BJ (cell line): ENCODE data around the gene PZP. TPM values are rescaled to one million over a fixed set of nuclear protein-coding genes. Genes with fewer than 3 reads are reported as not detected.

Experiments used
- CTCF ChIA-PET: fragments of 350-600 bp; formaldehyde crosslinking; extraction: SDS; loops from one replicate; lab custom pipeline; 2021; ENCODE audit warnings: antibody characterized with exemption, inconsistent platforms; lab: Yijun Ruan, JAX
- POLR2A ChIA-PET: fragments of 300-600 bp; sonication (Branson Sonifier 250); formaldehyde crosslinking; extraction: SDS; loops from one replicate; lab custom pipeline; 2021; ENCODE audit warnings: antibody characterized with exemption; lab: Charles Lee
- DNase-seq: peaks from one replicate; pipeline ENCODE4 v3.0.0-alpha.2; 2011; ENCODE audit warnings: low read depth
- H3K27me3 ChIP-seq: 2 replicates; pipeline ENCODE4 v1.6.0; 2011; ENCODE audit warnings: low read length; ENCODE audit not compliant: control insufficient read depth, insufficient read depth
- H3K36me3 ChIP-seq: 2 replicates; pipeline ENCODE4 v1.5.1; 2011; ENCODE audit warnings: low read length; ENCODE audit not compliant: control insufficient read depth, insufficient read depth
- H3K4me3 ChIP-seq: 2 replicates; pipeline ENCODE4 v1.5.1; 2011; ENCODE audit warnings: low read depth, mild to moderate bottlenecking, control low read depth, low read length
- polyA plus RNA-seq: library from polyadenylated mRNA; depleted of rRNA; stranded (reverse); fragments of >200 nt; gene quantifications from 2 replicates; pipeline ENCODE4 v1.2.3, GENCODE V29; 2011
- TF ChIP-seq, protein P1 (sequence below): IDR thresholded peaks from 2 replicates; pipeline ENCODE4 v1.5.1; 2011; ENCODE audit warnings: low read depth, mild to moderate bottlenecking, control low read depth, inconsistent platforms, low read length, moderate library complexity; ENCODE audit not compliant: insufficient read depth

The PZP gene
- polyA plus RNA-seq, 1 experiment, result not detected

DNA sequence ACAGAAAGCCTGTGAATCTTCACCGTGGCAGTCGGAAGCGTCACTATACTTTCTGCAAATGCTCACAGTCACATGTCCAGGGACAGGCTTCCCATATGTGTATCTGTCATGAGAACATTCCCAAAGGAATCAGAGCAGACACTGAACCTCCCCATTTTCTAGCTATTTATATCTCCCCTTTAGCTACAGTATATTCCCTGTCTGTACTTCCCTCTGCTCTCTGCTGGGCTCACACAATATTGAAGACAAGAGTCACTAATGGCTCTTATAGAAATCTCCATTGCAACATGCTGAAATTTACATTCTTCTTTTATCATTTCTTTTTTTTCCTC, 100.7 kb downstream of the PZP start:
- CTCF ChIA-PET, result no interaction called here
- no peaks in the 10 kb centered on the region for H3K36me3 ChIP-seq
- TF ChIP-seq, protein P1, sequence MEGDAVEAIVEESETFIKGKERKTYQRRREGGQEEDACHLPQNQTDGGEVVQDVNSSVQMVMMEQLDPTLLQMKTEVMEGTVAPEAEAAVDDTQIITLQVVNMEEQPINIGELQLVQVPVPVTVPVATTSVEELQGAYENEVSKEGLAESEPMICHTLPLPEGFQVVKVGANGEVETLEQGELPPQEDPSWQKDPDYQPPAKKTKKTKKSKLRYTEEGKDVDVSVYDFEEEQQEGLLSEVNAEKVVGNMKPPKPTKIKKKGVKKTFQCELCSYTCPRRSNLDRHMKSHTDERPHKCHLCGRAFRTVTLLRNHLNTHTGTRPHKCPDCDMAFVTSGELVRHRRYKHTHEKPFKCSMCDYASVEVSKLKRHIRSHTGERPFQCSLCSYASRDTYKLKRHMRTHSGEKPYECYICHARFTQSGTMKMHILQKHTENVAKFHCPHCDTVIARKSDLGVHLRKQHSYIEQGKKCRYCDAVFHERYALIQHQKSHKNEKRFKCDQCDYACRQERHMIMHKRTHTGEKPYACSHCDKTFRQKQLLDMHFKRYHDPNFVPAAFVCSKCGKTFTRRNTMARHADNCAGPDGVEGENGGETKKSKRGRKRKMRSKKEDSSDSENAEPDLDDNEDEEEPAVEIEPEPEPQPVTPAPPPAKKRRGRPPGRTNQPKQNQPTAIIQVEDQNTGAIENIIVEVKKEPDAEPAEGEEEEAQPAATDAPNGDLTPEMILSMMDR, result no peak
- no peak overlapping the region for H3K4me3 ChIP-seq
- DNase-seq, result no peak
- POLR2A ChIA-PET, result no interaction called here
- H3K27me3 ChIP-seq, result no peaks in the 10 kb centered on the region

DNA sequence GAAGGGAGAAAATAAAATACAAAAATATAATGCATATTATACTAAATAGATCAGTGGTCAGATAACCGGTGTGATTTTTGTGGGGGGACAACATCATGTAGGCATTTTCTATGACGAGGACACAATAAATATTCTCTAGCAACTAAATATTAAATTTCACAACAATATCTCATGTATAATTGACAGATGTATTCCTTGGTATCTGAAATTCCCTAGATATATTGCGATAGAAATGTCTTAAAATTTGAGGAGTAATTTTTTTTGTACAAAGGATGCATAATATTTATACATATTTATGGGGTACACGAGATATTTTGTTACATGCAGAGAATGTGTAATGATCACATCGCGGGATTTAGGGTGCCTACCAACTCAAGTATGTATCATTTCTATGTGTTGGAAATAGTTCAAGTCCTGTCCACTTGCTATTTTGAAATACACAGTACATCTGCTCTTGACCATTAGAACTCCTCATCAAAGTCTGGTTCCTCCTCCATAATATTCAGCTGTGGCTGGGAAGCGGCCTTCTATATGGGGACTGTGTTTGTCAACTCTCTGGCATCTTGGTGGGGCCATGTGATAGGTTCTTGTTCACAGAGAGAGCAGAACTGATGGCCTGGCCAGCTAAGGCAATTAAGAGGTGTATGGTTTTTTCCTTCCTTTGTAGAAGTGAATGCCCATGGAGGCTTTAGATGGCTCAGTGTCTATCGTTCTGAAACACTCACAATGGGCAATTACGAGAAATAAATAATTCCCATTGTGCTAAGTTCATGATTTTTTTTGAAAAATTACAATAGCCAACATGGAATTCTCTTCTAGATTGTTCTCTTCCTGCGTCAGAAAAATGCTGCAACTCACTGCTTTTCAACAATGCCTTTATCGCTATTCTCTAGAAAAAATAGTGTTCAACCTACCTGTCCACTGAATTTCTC, 101.3 kb downstream of the PZP start:
- ChIA-PET CTCF (no interaction called here), POLR2A (no interaction called here)
- TF ChIP-seq, protein P1, result no peak
- Histone ChIP-seq H3K36me3 (no peaks in the 10 kb centered on the region), H3K4me3 (no peak overlapping the region), H3K27me3 (no peaks in the 10 kb centered on the region)
- DNase-seq, result no peak

DNA sequence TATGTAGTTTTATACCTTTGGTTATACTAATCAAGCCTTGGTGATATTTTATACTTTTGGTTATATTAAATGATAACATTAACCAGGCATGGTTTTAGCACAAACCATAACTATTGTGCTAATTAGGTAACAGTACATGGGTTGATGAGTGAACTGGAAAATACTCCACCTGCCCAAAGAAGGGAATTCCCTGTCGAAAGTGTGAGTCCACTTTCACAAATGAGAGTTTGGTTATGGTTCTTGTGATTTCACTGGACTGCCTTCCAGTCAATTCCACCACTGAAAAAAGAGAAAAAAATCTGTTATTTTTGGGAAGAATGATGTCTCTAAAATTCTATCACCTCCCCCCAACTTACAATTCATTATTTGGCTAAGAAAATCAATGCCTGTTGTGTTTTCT, 102.1 kb downstream of the PZP start:
- Histone ChIP-seq H3K27me3 (no peaks in the 10 kb centered on the region), H3K4me3 (no peak overlapping the region), H3K36me3 (no peaks in the 10 kb centered on the region)
- TF ChIP-seq, protein P1, result no peak
- POLR2A ChIA-PET, result no interaction called here
- CTCF ChIA-PET, result no interaction called here
- DNase-seq, result no peak

DNA sequence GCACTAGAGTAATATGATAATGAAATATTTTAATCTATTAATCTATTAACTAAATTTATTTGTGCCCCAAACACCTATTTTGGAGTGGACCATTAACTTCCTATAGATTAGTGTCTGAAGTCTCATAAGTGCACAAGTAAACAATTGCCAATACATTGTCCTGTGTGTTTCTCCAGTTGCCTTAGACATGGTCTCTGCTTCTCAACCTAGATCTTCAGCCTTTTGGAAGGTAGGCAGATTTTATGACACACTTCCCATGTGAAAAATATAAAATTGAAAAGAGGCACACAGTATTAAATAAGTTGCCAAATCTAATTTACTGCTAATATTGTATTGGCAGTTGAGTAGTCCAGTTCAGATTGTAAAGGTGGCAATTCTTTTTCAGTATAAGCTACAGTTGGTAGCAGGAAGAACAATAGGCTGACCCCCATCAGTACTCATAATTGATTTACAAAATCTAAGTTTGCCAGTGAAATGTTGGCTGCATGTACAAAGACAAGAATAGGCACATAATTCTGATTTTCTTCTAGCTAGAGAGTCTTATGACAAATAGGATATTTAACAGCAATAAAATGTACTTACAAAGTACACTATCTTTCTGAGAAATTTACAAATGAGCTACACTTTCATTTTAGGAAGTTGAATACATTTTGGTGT, 103.3 kb downstream of the PZP start:
- H3K27me3 ChIP-seq, result no peaks in the 10 kb centered on the region
- DNase-seq, result no peak
- ChIA-PET CTCF (no interaction called here), POLR2A (no interaction called here)
- no peak overlapping the region for H3K4me3 ChIP-seq
- no peaks in the 10 kb centered on the region for H3K36me3 ChIP-seq
- TF ChIP-seq, protein P1, result no peak

DNA sequence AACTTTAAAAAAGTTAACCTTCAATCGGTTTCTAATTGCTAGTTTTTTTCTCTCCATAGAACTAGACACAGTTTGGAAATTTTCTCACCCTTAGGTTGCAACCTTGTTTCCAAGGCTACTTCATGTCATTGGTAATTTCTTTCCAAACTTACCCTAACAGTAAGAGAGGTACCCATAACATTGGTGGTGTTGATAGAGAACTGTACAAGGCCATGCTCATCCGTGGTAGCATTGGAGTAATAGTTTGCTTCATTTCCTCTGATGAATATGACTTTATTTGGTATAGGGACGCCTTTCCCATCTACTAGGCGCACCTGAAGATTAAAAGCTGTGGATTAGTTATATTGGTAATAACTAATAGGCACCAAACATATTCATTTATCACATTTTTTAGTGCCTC, 104.1 kb downstream of the PZP start:
- no peak for DNase-seq
- no peak overlapping the region for H3K4me3 ChIP-seq
- POLR2A ChIA-PET, result no interaction called here
- CTCF ChIA-PET, result no interaction called here
- H3K36me3 ChIP-seq, result no peaks in the 10 kb centered on the region
- TF ChIP-seq, protein P1, result no peak
- H3K27me3 ChIP-seq, result no peaks in the 10 kb centered on the region
